Activated CD8-positive, alpha-beta memory T cell treated with anti-CD3 and anti-CD28 coated beads, Interleukin-2, amount 50 U/mL, for 48 hours (primary cell): ENCODE measurements around the gene CACNA2D1.

Experiments
- DNase-seq: peaks from one replicate; pipeline ENCODE4 v3.0.0-alpha.2; 2020

CACNA2D1 gene

GRCh38 chr7:82211333-82211732 is 232.2 kb downstream of the CACNA2D1 start:
- no peak for DNase-seq

GRCh38 chr7:82210416-82211184 is 233.0 kb downstream of the CACNA2D1 start:
- no peak for DNase-seq

GRCh38 chr7:82209179-82209747 is 234.3 kb downstream of the CACNA2D1 start:
- no peak for DNase-seq

GRCh38 chr7:82204694-82205093 is 238.9 kb downstream of the CACNA2D1 start:
- no peak for DNase-seq

- DNase-seq, result no peak
Observed at GRCh38 chr7:82202965-82203364, 240.6 kb downstream of the CACNA2D1 start.

GRCh38 chr7:82202107-82202506 is 241.5 kb downstream of the CACNA2D1 start:
- no peak for DNase-seq

GRCh38 chr7:82200601-82201000 is 243.0 kb downstream of the CACNA2D1 start:
- DNase-seq, result no peak

GRCh38 chr7:82194016-82194643 is 249.4 kb downstream of the CACNA2D1 start:
- DNase-seq, result no peak

- DNase-seq, result no peak
Observed at GRCh38 chr7:82188636-82189035, 254.9 kb downstream of the CACNA2D1 start.

- DNase-seq, result no peak
Observed at GRCh38 chr7:82185443-82185842, 258.1 kb downstream of the CACNA2D1 start.

GRCh38 chr7:82183634-82184033 is 259.9 kb downstream of the CACNA2D1 start:
- no peak for DNase-seq

GRCh38 chr7:82179311-82179710 is 264.3 kb downstream of the CACNA2D1 start:
- DNase-seq, result no peak

GRCh38 chr7:82175319-82175718 is 268.3 kb downstream of the CACNA2D1 start:
- no peak for DNase-seq

- no peak for DNase-seq
Observed at GRCh38 chr7:82173400-82174021, 270.1 kb downstream of the CACNA2D1 start.

- DNase-seq, result no peak
Observed at GRCh38 chr7:82172881-82173280, 270.7 kb downstream of the CACNA2D1 start.

GRCh38 chr7:82172017-82172416 is 271.6 kb downstream of the CACNA2D1 start:
- no peak for DNase-seq

GRCh38 chr7:82167558-82168314 is 275.8 kb downstream of the CACNA2D1 start:
- DNase-seq, result no peak

- no peak for DNase-seq
Observed at GRCh38 chr7:82166260-82167015, 277.1 kb downstream of the CACNA2D1 start.

- no peak for DNase-seq
Observed at GRCh38 chr7:82164813-82165212, 278.8 kb downstream of the CACNA2D1 start.

GRCh38 chr7:82164410-82164809 is 279.2 kb downstream of the CACNA2D1 start:
- DNase-seq, result no peak

GRCh38 chr7:82163586-82163985 is 280.0 kb downstream of the CACNA2D1 start:
- no peak for DNase-seq

- DNase-seq, result no peak
Observed at GRCh38 chr7:82162289-82162688, 281.3 kb downstream of the CACNA2D1 start.
